CD14-positive monocyte (primary cell): ENCODE results near the gene NAA40. TPM values are rescaled to one million over a fixed set of nuclear protein-coding genes. Genes with fewer than 3 reads are reported as not detected.

ENCODE experiments used
- DNase-seq, 3 donors: peaks; one replicate each; pipeline ENCODE4 v3.0.0-alpha.2; 2011 to 2022
- H2AFZ ChIP-seq: 2 replicates; pipeline ENCODE4 v1.6.0; 2012; ENCODE audit warnings: mild to moderate bottlenecking, low read depth, low read length, inconsistent platforms; ENCODE audit not compliant: insufficient read depth, poor library complexity, severe bottlenecking
- H3K27ac ChIP-seq, 2 donors: 1 replicate in 1 of 2; 2 replicates in 1 of 2; pipeline ENCODE4 v1.5.1; 2012 to 2013; ENCODE audit warnings: low read length in 2 of 2, control low read depth in 1 of 2, inconsistent platforms in 1 of 2, low read depth in 1 of 2, mild to moderate bottlenecking in 1 of 2
- H3K27me3 ChIP-seq, 2 donors: one replicate each; pipeline versions ENCODE4 v1.6.0 to v1.6.1; 2011 to 2013; ENCODE audit warnings: low read length in 2 of 2; ENCODE audit not compliant: control insufficient read depth in 2 of 2, insufficient read depth in 2 of 2
- H3K36me3 ChIP-seq, 2 donors: replicated peaks in 1 of 2; 1 replicate in 1 of 2; 2 replicates in 1 of 2; pipeline versions ENCODE4 v1.5.1 to v1.6.1; 2012 to 2013; ENCODE audit warnings: low read length in 2 of 2, control low read depth in 1 of 2, inconsistent platforms in 1 of 2, mild to moderate bottlenecking in 1 of 2; ENCODE audit not compliant: insufficient read depth in 2 of 2, control insufficient read depth in 1 of 2
- H3K4me1 ChIP-seq, 2 donors: 1 replicate in 1 of 2; 2 replicates in 1 of 2; pipeline versions ENCODE4 v1.5.1 to v1.6.1; 2012 to 2013; ENCODE audit warnings: low read length in 2 of 2, control low read depth in 1 of 2, inconsistent platforms in 1 of 2, mild to moderate bottlenecking in 1 of 2, moderate library complexity in 1 of 2; ENCODE audit not compliant: insufficient read depth in 2 of 2, control insufficient read depth in 1 of 2
- H3K4me2 ChIP-seq: replicated peaks from 2 replicates; pipeline ENCODE3; 2012; ENCODE audit warnings: low read length, moderate library complexity, mild to moderate bottlenecking; ENCODE audit not compliant: poor library complexity, severe bottlenecking; ENCODE audit errors: extremely low read depth
- H3K4me3 ChIP-seq, 3 experiments: fragments of 200-600 bp in 1 of 3; sonication (generic) in 1 of 3; replicated peaks in 1 of 3; 1 replicate in 2 of 3; 2 replicates in 1 of 3; pipeline ENCODE4 v1.5.1; 2011 to 2013; ENCODE audit warnings: low read length in 3 of 3, mild to moderate bottlenecking in 3 of 3, control low read depth in 2 of 3, low read depth in 2 of 3, inconsistent platforms in 1 of 3, moderate library complexity in 1 of 3
- H3K79me2 ChIP-seq: 2 replicates; pipeline ENCODE4 v1.6.0; 2012; ENCODE audit warnings: mild to moderate bottlenecking, control low read depth, inconsistent platforms, low read length, moderate library complexity; ENCODE audit not compliant: insufficient read depth
- H3K9ac ChIP-seq: 2 replicates; pipeline ENCODE4 v1.6.0; 2017; ENCODE audit warnings: low read length, mild to moderate bottlenecking; ENCODE audit not compliant: insufficient read depth, poor library complexity, severe bottlenecking
- H3K9me3 ChIP-seq, 2 donors: replicated peaks in 1 of 2; 1 replicate in 1 of 2; 2 replicates in 1 of 2; pipeline versions ENCODE4 v1.5.1 to v1.6.1; 2012 to 2013; ENCODE audit warnings: low read length in 2 of 2, control low read depth in 1 of 2; ENCODE audit not compliant: control insufficient read depth in 1 of 2, insufficient read depth in 1 of 2
- H4K20me1 ChIP-seq: 2 replicates; pipeline ENCODE4 v1.6.0; 2012; ENCODE audit warnings: mild to moderate bottlenecking, low read length, control low read depth, moderate library complexity; ENCODE audit not compliant: insufficient read depth
- H3K27ac Mint-ChIP-seq, 7 donors: one replicate each; pipeline ENCODE4 v1.8.0; 2020; ENCODE audit warnings: mild to moderate bottlenecking in 7 of 7, mixed read lengths in 7 of 7, moderate library complexity in 6 of 7, inconsistent platforms in 2 of 7
- H3K27me3 Mint-ChIP-seq, 3 donors: one replicate each; pipeline ENCODE4 v1.8.0; 2021 to 2022; ENCODE audit warnings: low read depth in 3 of 3, mild to moderate bottlenecking in 3 of 3, mixed read lengths in 3 of 3, moderate library complexity in 3 of 3, inconsistent platforms in 1 of 3
- H3K36me3 Mint-ChIP-seq, 2 donors: one replicate each; pipeline ENCODE4 v1.8.0; 2020; ENCODE audit warnings: mixed read lengths in 2 of 2, inconsistent platforms in 1 of 2, mild to moderate bottlenecking in 1 of 2
- H3K4me1 Mint-ChIP-seq: one replicate; pipeline ENCODE4 v1.8.0; 2020; ENCODE audit warnings: mild to moderate bottlenecking, mixed read lengths
- H3K4me3 Mint-ChIP-seq, 2 donors: one replicate each; pipeline ENCODE4 v1.8.0; 2020; ENCODE audit warnings: mild to moderate bottlenecking in 2 of 2, mixed read lengths in 2 of 2, moderate library complexity in 1 of 2
- H3K9me3 Mint-ChIP-seq, 7 donors: one replicate each; pipeline ENCODE4 v1.8.0; 2020 to 2022; ENCODE audit warnings: mixed read lengths in 7 of 7, mild to moderate bottlenecking in 6 of 7, moderate library complexity in 6 of 7, inconsistent platforms in 2 of 7
- CTCF ChIP-seq: fragments of 200-600 bp; IDR thresholded peaks from one replicate; pipeline ENCODE4 v1.8.0; 2022; ENCODE audit warnings: antibody characterized with exemption, mild to moderate bottlenecking
- WGBS: methylation state at CpG from one replicate; pipeline ENCODE4 v1.1.5; 2013; ENCODE audit warnings: missing lambda C conversion rate; ENCODE audit not compliant: insufficient coverage; 5-methylcytosine and 5-hydroxymethylcytosine counted together
- intact Hi-C, 2 donors: fragments of 100-400 bp; cut with micrococcal nuclease; formaldehyde crosslinking; loops; one replicate each; pipeline versions ENCODE4 v1.15.0 to v1.15.1; 2023
- polyA plus RNA-seq, 3 donors: library from polyadenylated mRNA; depleted of rRNA in 1 of 3; unstranded in 2 of 3; stranded (reverse) in 1 of 3; fragments of 300-500 nt in 2 of 3; fragments of >200 nt in 1 of 3; fragmentation: Illumina TruSeq in 2 of 3; gene quantifications; 1 replicate in 2 of 3; 2 replicates in 1 of 3; pipeline ENCODE4 v1.2.3, GENCODE V29; 2012 to 2021

NAA40 gene
- polyA plus RNA-seq, 3 donors, result 1.5 to 14.5 (median 1.6) TPM

- no peaks in the 10 kb centered on the region for H3K9me3 ChIP-seq
- 100% methylated on average over 2 of the region's 10 CpGs for WGBS
Observed at GRCh38 chr11:63991558-63991957, 52.8 kb downstream of the NAA40 start.

GRCh38 chr11:63993100-63993499 is 54.3 kb downstream of the NAA40 start:
- Histone ChIP-seq H3K4me2 (no peak overlapping the region), H3K4me1 (peaks cover 9 to 18% of the 10 kb centered on the region in 2 donors), H3K36me3 (peaks cover 59 to 78% of the 10 kb centered on the region in 2 donors), H3K9ac (no peak overlapping the region), H2AFZ (no peak overlapping the region), H3K27ac (no peak overlapping the region), H3K4me3 (no peak overlapping the region), H3K79me2 (peaks cover 19% of the 10 kb centered on the region), H4K20me1 (peaks cover 84% of the 10 kb centered on the region), H3K27me3 (no peaks in the 10 kb centered on the region), H3K9me3 (no peaks in the 10 kb centered on the region)
- WGBS, result 96% methylated on average over 5 of the region's 5 CpGs
- peaks cover 0 to under 1% (median 0%) of the 10 kb centered on the region in 7 donors for H3K9me3 Mint-ChIP-seq
- H3K4me3 Mint-ChIP-seq, result no peak overlapping the region
- peaks cover 20% of the 10 kb centered on the region for H3K4me1 Mint-ChIP-seq
- H3K27ac Mint-ChIP-seq, result peak overlapping the region in 3 of 7 donors; percentile 3 to 75 (median 63)
- intact Hi-C loops, result no loop called here
- no peak for DNase-seq
- TF ChIP-seq CTCF, result no peak
- H3K27me3 Mint-ChIP-seq, result peaks cover 2 to 5% (median 4%) of the 10 kb centered on the region in 3 donors
- peaks cover 75 to 96% of the 10 kb centered on the region in 2 donors for H3K36me3 Mint-ChIP-seq

More at GRCh38 chr11:63991558-63991957, 52.8 kb downstream of the NAA40 start:
- peaks cover 62 to 82% of the 10 kb centered on the region in 2 donors for H3K36me3 Mint-ChIP-seq
- peaks cover 23 to 30% of the 10 kb centered on the region in 2 donors for H3K4me1 ChIP-seq
- H3K36me3 ChIP-seq, result peaks cover 44 to 63% of the 10 kb centered on the region in 2 donors
- no peak overlapping the region for H3K4me3 Mint-ChIP-seq
- no peak for TF ChIP-seq CTCF
- H4K20me1 ChIP-seq, result peaks cover 84% of the 10 kb centered on the region
- peaks cover 35% of the 10 kb centered on the region for H3K79me2 ChIP-seq
- no peak overlapping the region for H3K4me2 ChIP-seq
- no peaks in the 10 kb centered on the region for H3K27me3 ChIP-seq
- H3K9me3 Mint-ChIP-seq, result no peaks in the 10 kb centered on the region
- DNase-seq, result no peak
- H3K27ac Mint-ChIP-seq, result no peak overlapping the region
- H3K27ac ChIP-seq, result no peak overlapping the region
- no peak overlapping the region for H3K4me3 ChIP-seq
- peaks cover 31% of the 10 kb centered on the region for H3K4me1 Mint-ChIP-seq
- intact Hi-C loops, result no loop called here
- H2AFZ ChIP-seq, result no peak overlapping the region
- H3K9ac ChIP-seq, result no peak overlapping the region
- H3K27me3 Mint-ChIP-seq, result peaks cover 0 to 3% (median 2%) of the 10 kb centered on the region in 3 donors
